OCI-LY3 (cell line): ENCODE measurements around the gene SMIM17.
"Not testable (repeated sequence)": the region's sequence is repeated elsewhere in the genome, so short reads cannot be mapped to it uniquely, and the experiment has no call there.

Experiments used
- H2AFZ ChIP-seq: fragments of 200-600, 300-600 bp; shearing (Covaris generic); 2 replicates; pipeline ENCODE4 v1.6.0; 2014; ENCODE audit warnings: antibody characterized with exemption, low read depth, low read length
- H3K27ac ChIP-seq: fragments of 200-600, 300-600 bp; sonication (generic); 2 replicates; pipeline ENCODE4 v1.5.1; 2014; ENCODE audit warnings: mild to moderate bottlenecking, low read length, moderate library complexity, mixed read lengths
- H3K27me3 ChIP-seq: fragments of 200-600, 300-600 bp; sonication (generic); 2 replicates; pipeline ENCODE4 v1.6.1; 2014; ENCODE audit warnings: low read depth, low read length, mixed read lengths
- H3K36me3 ChIP-seq: fragments of 200-600, 300-600 bp; sonication (generic); replicated peaks from 2 replicates; pipeline ENCODE3; 2014; ENCODE audit warnings: low read depth, low read length, mixed read lengths
- H3K4me1 ChIP-seq: fragments of 300-600, 200-600 bp; sonication (generic); 2 replicates; pipeline ENCODE4 v1.6.1; 2014; ENCODE audit warnings: low read length, mixed read lengths
- H3K4me2 ChIP-seq: fragments of 200-600, 300-600 bp; sonication (generic); 2 replicates; pipeline ENCODE4 v1.6.1; 2014; ENCODE audit warnings: low read length, mixed read lengths
- H3K4me3 ChIP-seq: fragments of 300-600, 200-600 bp; sonication (generic); 2 replicates; pipeline ENCODE4 v1.5.1; 2014; ENCODE audit warnings: antibody characterized with exemption, mild to moderate bottlenecking, low read length, moderate library complexity
- H3K79me2 ChIP-seq: fragments of 300-600, 200-600 bp; shearing (Covaris generic); 2 replicates; pipeline ENCODE4 v1.6.1; 2014; ENCODE audit warnings: mild to moderate bottlenecking, low read length, mixed read lengths
- H3K9ac ChIP-seq: fragments of 300-600, 200-600 bp; shearing (Covaris generic); 2 replicates; pipeline ENCODE4 v1.6.0; 2014; ENCODE audit warnings: mild to moderate bottlenecking, low read length, moderate library complexity
- H3K9me3 ChIP-seq: fragments of 200-600, 300-600 bp; shearing (Covaris generic); 2 replicates; pipeline ENCODE4 v1.6.1; 2014; ENCODE audit warnings: low read length, mixed read lengths; ENCODE audit not compliant: insufficient read depth
- H4K20me1 ChIP-seq: fragments of 200-600, 300-600 bp; sonication (generic); 2 replicates; pipeline ENCODE4 v1.6.1; 2016; ENCODE audit warnings: low read length, mixed read lengths; ENCODE audit not compliant: insufficient read depth
- CTCF ChIP-seq: fragments of 200-600, 300-600 bp; sonication (generic); IDR thresholded peaks from 2 replicates; pipeline ENCODE4 v1.5.1; 2014; ENCODE audit warnings: antibody characterized with exemption, low read length, low read depth
- EZH2phosphoT487 ChIP-seq: fragments of 200-600 bp; shearing (Covaris generic); IDR thresholded peaks from 2 replicates; pipeline ENCODE4 v1.6.1; 2018; ENCODE audit warnings: antibody characterized with exemption, mixed run types, low read depth

Gene SMIM17

GRCh38 chr19:56670401-56670960 lies 27.5 kb downstream of the SMIM17 start:
- Histone ChIP-seq H3K4me1 (no peaks in the 10 kb centered on the region), H4K20me1 (no peaks in the 10 kb centered on the region), H3K36me3 (peaks cover 3% of the 10 kb centered on the region), H3K9me3 (no peaks in the 10 kb centered on the region; the same call in 1 of the 2 replicates), H2AFZ (no peak overlapping the region), H3K4me3 (peak overlapping the region; percentile 78), H3K9ac (no peak overlapping the region), H3K27me3 (no peaks in the 10 kb centered on the region), H3K4me2 (peak overlapping the region; percentile 61), H3K79me2 (peaks cover 12% of the 10 kb centered on the region), H3K27ac (no peak overlapping the region)
- TF ChIP-seq EZH2phosphoT487: no peak
- no peak for TF ChIP-seq CTCF

GRCh38 chr19:56670961-56671612 lies 28.1 kb downstream of the SMIM17 start:
- H2AFZ ChIP-seq: peak overlapping the region; percentile 67; the same call in 1 of the 2 replicates
- peak overlapping the region; percentile 61 for H3K4me2 ChIP-seq
- H3K36me3 ChIP-seq: peaks cover 3% of the 10 kb centered on the region
- no peaks in the 10 kb centered on the region for H3K27me3 ChIP-seq
- H3K27ac ChIP-seq: no peak overlapping the region
- H4K20me1 ChIP-seq: no peaks in the 10 kb centered on the region
- peak overlapping the region; percentile 41 for H3K9ac ChIP-seq
- no peaks in the 10 kb centered on the region; the same call in 1 of the 2 replicates for H3K9me3 ChIP-seq
- peaks cover 12% of the 10 kb centered on the region for H3K79me2 ChIP-seq
- H3K4me3 ChIP-seq: peak overlapping the region; percentile 78
- no peaks in the 10 kb centered on the region for H3K4me1 ChIP-seq
- no peak for TF ChIP-seq CTCF
- no peak for TF ChIP-seq EZH2phosphoT487

- TF ChIP-seq CTCF: no peak
- no peak for TF ChIP-seq EZH2phosphoT487
- H3K4me1 ChIP-seq: no peaks in the 10 kb centered on the region
- H2AFZ ChIP-seq: peak within 1 kb of the TSS; percentile 67; the same call in 1 of the 2 replicates
- peak within 1 kb of the TSS; percentile 41 for H3K9ac ChIP-seq
- H3K79me2 ChIP-seq: peaks cover 12% of the 10 kb centered on the region
- peaks cover 3% of the 10 kb centered on the region for H3K36me3 ChIP-seq
- H4K20me1 ChIP-seq: no peaks in the 10 kb centered on the region
- H3K27me3 ChIP-seq: no peaks in the 10 kb centered on the region
- H3K27ac ChIP-seq: no peak within 1 kb of the TSS
- H3K4me3 ChIP-seq: peak within 1 kb of the TSS; percentile 78
- H3K9me3 ChIP-seq: peaks cover 4% of the 10 kb centered on the region; the same call in 1 of the 2 replicates
- H3K4me2 ChIP-seq: peak within 1 kb of the TSS; percentile 61
These were observed 28.6 kb downstream of the SMIM17 start, which contains the start of gene ZNF835 for GRCh38 chr19:56671613-56671994. TSS of gene ZNF835 (minus strand) at chr19:56671757. CDS start at chr19:56665198, 6,559 bp downstream.

- H3K27ac ChIP-seq, H2AFZ ChIP-seq, H3K27me3 ChIP-seq, H4K20me1 ChIP-seq, H3K4me3 ChIP-seq, H3K9me3 ChIP-seq, H3K4me2 ChIP-seq, H3K4me1 ChIP-seq, H3K36me3 ChIP-seq, H3K9ac ChIP-seq: not testable (repeated sequence)
- peaks cover 12% of the 10 kb centered on the region for H3K79me2 ChIP-seq
These were observed 29.7 kb downstream of the SMIM17 start for GRCh38 chr19:56672610-56673009.
